Breast epithelium (tissue), 4 donors: ENCODE measurements around the gene PDE1C. TPM values are rescaled to one million over a fixed set of nuclear protein-coding genes. Genes with fewer than 3 reads are reported as not detected.

Experiments
- DNase-seq, 2 donors: peaks; one replicate each; pipeline ENCODE4 v3.0.0-alpha.2; 2019; ENCODE audit warnings: low spot score in 2 of 2
- H3K27ac ChIP-seq, 2 donors: fragments of 200-600 bp; sonication (generic) in 1 of 2; one replicate each; pipeline ENCODE4 v1.5.1; 2016 to 2019; ENCODE audit warnings: mild to moderate bottlenecking in 1 of 2
- H3K27me3 ChIP-seq, 2 donors: fragments of 200-600 bp; sonication (generic) in 1 of 2; one replicate each; pipeline versions ENCODE4 v1.5.1 to v1.6.0; 2017 to 2019; ENCODE audit warnings: control low read depth in 1 of 2, mild to moderate bottlenecking in 1 of 2
- H3K36me3 ChIP-seq: fragments of 200-600 bp; one replicate; pipeline ENCODE4 v1.5.1; 2019
- H3K4me1 ChIP-seq, 2 donors: fragments of 200-600 bp; sonication (generic); one replicate each; pipeline ENCODE4 v1.5.1; 2016 to 2019; ENCODE audit warnings: control low read depth in 1 of 2
- H3K4me3 ChIP-seq, 3 donors: fragments of 200-600 bp; sonication (generic); 1 replicate in 2 of 3; 2 replicates in 1 of 3; pipeline ENCODE4 v1.5.1; 2016 to 2019; ENCODE audit warnings: mild to moderate bottlenecking in 3 of 3, moderate library complexity in 2 of 3
- H3K9me3 ChIP-seq, 2 donors: fragments of 200-600 bp; sonication (generic) in 1 of 2; one replicate each; pipeline ENCODE4 v1.5.1; 2016 to 2019; ENCODE audit warnings: control low read depth in 1 of 2
- CTCF ChIP-seq, 3 donors: fragments of 450-650 bp; IDR thresholded peaks; one replicate each; pipeline ENCODE4 v1.5.1; 2016 to 2017; ENCODE audit warnings: antibody characterized with exemption in 3 of 3, mild to moderate bottlenecking in 3 of 3, moderate library complexity in 3 of 3
- POLR2A ChIP-seq: fragments of 450-650 bp; IDR thresholded peaks from one replicate; pipeline ENCODE4 v1.6.1; 2016; ENCODE audit warnings: antibody characterized with exemption, mild to moderate bottlenecking, moderate library complexity
- POLR2AphosphoS5 ChIP-seq, 3 donors: sonication (generic); formaldehyde crosslinking; IDR thresholded peaks; one replicate each; pipeline ENCODE4 v1.6.1; 2017; ENCODE audit warnings: antibody characterized with exemption in 3 of 3
- intact Hi-C: fragments of 100-400 bp; cut with DNase I; formaldehyde crosslinking; loops from one replicate; pipeline ENCODE4 v1.15.1; 2023; ENCODE audit warnings: low total_unique reads
- total RNA-seq, 3 donors: library from RNA; depleted of rRNA; stranded (reverse); fragments of >200 nt; gene quantifications; one replicate each; pipeline ENCODE4 v1.1.0, GENCODE V29; 2016

The PDE1C gene
- total RNA-seq, 3 donors from 2014 or later = 3.2 to 30.1 (median 18.7) TPM

GRCh38 chr7:32032211-32032610 is 38.0 kb downstream of the PDE1C start:
- Histone ChIP-seq H3K27ac (no peak overlapping the region), H3K36me3 (no peaks in the 10 kb centered on the region), H3K9me3 (no peaks in the 10 kb centered on the region), H3K4me1 (no peaks in the 10 kb centered on the region), H3K27me3 (no peaks in the 10 kb centered on the region), H3K4me3 (no peak overlapping the region)
- no peak for DNase-seq
- TF ChIP-seq CTCF (IDR thresholded peaks at IDR 0.05) (no peak), POLR2AphosphoS5 (IDR thresholded peaks at IDR 0.05) (no peak)
- intact Hi-C loops = no loop called here

- TF ChIP-seq CTCF (IDR thresholded peaks at IDR 0.05) (no peak), POLR2A (no peak), POLR2AphosphoS5 (IDR thresholded peaks at IDR 0.05) (no peak)
- intact Hi-C loops = no loop called here
- no peaks in the 10 kb centered on the region for H3K36me3 ChIP-seq
- H3K9me3 ChIP-seq = no peaks in the 10 kb centered on the region
- H3K27ac ChIP-seq = no peak overlapping the region
- H3K27me3 ChIP-seq = no peaks in the 10 kb centered on the region
- no peaks in the 10 kb centered on the region for H3K4me1 ChIP-seq
- no peak overlapping the region for H3K4me3 ChIP-seq
- no peak for DNase-seq
These were observed 39.1 kb downstream of the PDE1C start for GRCh38 chr7:32030904-32031692.

- H3K36me3 ChIP-seq = no peaks in the 10 kb centered on the region
- H3K27ac ChIP-seq = no peak overlapping the region
- intact Hi-C loops = no loop called here
- no peaks in the 10 kb centered on the region for H3K4me1 ChIP-seq
- TF ChIP-seq CTCF (IDR thresholded peaks at IDR 0.05) (no peak), POLR2AphosphoS5 (IDR thresholded peaks at IDR 0.05) (no peak), POLR2A (no peak)
- H3K4me3 ChIP-seq = no peak overlapping the region
- no peak for DNase-seq
- H3K9me3 ChIP-seq = no peaks in the 10 kb centered on the region
- H3K27me3 ChIP-seq = no peaks in the 10 kb centered on the region
These were observed 44.2 kb downstream of the PDE1C start for GRCh38 chr7:32026083-32026425.

DNA sequence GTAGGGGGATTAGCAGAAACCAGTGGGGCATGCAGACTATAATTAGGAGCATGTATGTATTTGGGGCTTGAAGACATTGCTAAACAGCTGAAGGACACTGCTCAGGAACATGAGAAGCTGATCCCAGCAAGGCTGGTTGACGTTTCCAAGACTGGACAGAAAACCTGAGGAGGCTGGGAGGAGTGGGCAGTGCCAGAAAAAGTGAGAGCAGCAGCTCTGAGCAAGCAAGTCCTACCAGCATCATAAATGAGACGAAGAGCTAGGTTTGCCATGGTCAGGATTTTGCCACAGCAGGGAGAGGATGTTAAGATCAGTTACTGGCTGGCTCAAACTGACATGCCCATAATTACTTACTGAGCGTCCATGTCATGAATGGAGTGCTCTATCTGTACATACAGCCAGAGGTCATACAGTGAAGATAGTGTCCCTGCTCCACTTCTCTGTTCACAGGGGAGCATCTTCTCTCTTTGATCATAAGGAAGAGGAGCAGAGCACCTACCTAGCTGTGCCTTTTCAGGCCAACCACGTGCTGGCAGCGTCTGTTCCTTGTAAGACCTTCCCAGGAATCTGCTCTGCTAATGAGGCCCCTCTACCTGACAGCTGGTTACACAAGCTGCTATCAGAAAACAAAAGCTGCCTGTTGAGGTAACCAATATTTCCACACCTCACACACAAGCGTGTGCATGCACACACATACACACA is 44.7 kb downstream of the PDE1C start:
- no peaks in the 10 kb centered on the region for H3K4me1 ChIP-seq
- H3K27me3 ChIP-seq = no peaks in the 10 kb centered on the region
- TF ChIP-seq CTCF (IDR thresholded peaks at IDR 0.05) (no peak), POLR2AphosphoS5 (IDR thresholded peaks at IDR 0.05) (no peak), POLR2A (no peak)
- intact Hi-C loops = no loop called here
- no peak overlapping the region for H3K4me3 ChIP-seq
- no peak for DNase-seq
- no peak overlapping the region for H3K27ac ChIP-seq
- no peaks in the 10 kb centered on the region for H3K9me3 ChIP-seq
- H3K36me3 ChIP-seq = no peaks in the 10 kb centered on the region

DNA sequence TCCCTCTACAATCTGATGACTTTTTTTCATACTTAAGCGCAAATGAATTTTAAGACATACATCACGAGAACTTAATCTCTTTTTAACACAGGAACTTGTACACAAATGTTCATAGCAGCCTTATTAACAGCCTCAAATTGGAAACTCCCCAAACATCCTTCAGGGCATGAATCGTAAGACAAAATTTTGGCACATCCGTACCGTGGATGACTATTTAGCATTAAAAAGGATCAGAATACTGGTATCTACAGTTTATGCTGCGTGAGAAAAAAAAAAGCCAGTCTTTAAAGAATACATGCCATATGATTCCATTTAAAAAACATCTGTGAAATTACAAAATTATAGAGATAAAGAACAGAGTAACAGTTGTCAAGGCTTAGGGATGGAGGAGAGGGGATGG is 46.8 kb downstream of the PDE1C start:
- DNase-seq = no peak
- Histone ChIP-seq H3K9me3 (no peaks in the 10 kb centered on the region), H3K27me3 (no peaks in the 10 kb centered on the region), H3K4me3 (no peak overlapping the region), H3K36me3 (no peaks in the 10 kb centered on the region), H3K4me1 (no peaks in the 10 kb centered on the region), H3K27ac (no peak overlapping the region)
- intact Hi-C loops = loop anchor here (2.0 kb wide), 1 partner anchor 27 kb away; no protein-coding TSS in a partner anchor
- TF ChIP-seq CTCF (IDR thresholded peaks at IDR 0.05) = no peak
